Esophagus muscularis mucosa (tissue), 4 donors: ENCODE measurements around the gene NUP85. TPM values are rescaled to one million over a fixed set of nuclear protein-coding genes. Genes with fewer than 3 reads are reported as not detected.

ENCODE experiments used
- DNase-seq: peaks from one replicate; pipeline ENCODE4 v3.0.0-alpha.2; 2017; ENCODE audit errors: extremely low spot score
- H3K27ac ChIP-seq, 4 donors: fragments of 200-600 bp; sonication (generic); replicated peaks in 1 of 4; 1 replicate in 3 of 4; 2 replicates in 1 of 4; pipeline ENCODE4 v1.5.1; 2016 to 2019; ENCODE audit warnings: mild to moderate bottlenecking in 1 of 4
- H3K27me3 ChIP-seq, 4 donors: fragments of 200-600 bp; sonication (generic); one replicate each; pipeline versions ENCODE4 v1.5.1 to v1.6.0; 2016 to 2019
- H3K36me3 ChIP-seq, 4 donors: fragments of 200-600 bp; sonication (generic); one replicate each; pipeline ENCODE4 v1.5.1; 2016 to 2019
- H3K4me1 ChIP-seq, 4 donors: fragments of 200-600 bp; sonication (generic); one replicate each; pipeline ENCODE4 v1.5.1; 2016 to 2019
- H3K4me3 ChIP-seq, 4 donors: fragments of 200-600 bp; sonication (generic); 1 replicate in 2 of 4; 2 replicates in 2 of 4; pipeline ENCODE4 v1.5.1; 2016 to 2019; ENCODE audit warnings: mild to moderate bottlenecking in 4 of 4, moderate library complexity in 1 of 4
- H3K9me3 ChIP-seq, 4 donors: fragments of 200-600 bp; sonication (generic); 1 replicate in 3 of 4; 2 replicates in 1 of 4; pipeline ENCODE4 v1.5.1; 2016 to 2019
- CTCF ChIP-seq, 3 experiments: fragments of 200-600 bp in 2 of 3; fragments of 450-650 bp in 1 of 3; sonication (generic) in 2 of 3; IDR thresholded peaks; one replicate each; pipeline ENCODE4 v1.5.1; 2017 to 2019; ENCODE audit warnings: antibody characterized with exemption in 3 of 3, mild to moderate bottlenecking in 2 of 3, moderate library complexity in 1 of 3
- EP300 ChIP-seq: sonication (generic); formaldehyde crosslinking; IDR thresholded peaks from one replicate; pipeline ENCODE4 v1.6.1; 2017; ENCODE audit warnings: antibody characterized with exemption
- POLR2A ChIP-seq: fragments of 450-650 bp; IDR thresholded peaks from one replicate; pipeline ENCODE4 v1.6.1; 2017; ENCODE audit warnings: antibody characterized with exemption, moderate library complexity, mild to moderate bottlenecking, low read depth
- POLR2AphosphoS5 ChIP-seq, 2 donors: sonication (generic); formaldehyde crosslinking; IDR thresholded peaks; one replicate each; pipeline ENCODE4 v1.6.1; 2017; ENCODE audit warnings: antibody characterized with exemption in 2 of 2
- WGBS: methylation state at CpG from one replicate; pipeline ENCODE4 v1.1.5; 2018; 5-methylcytosine and 5-hydroxymethylcytosine counted together
- intact Hi-C: fragments of 100-400 bp; cut with DNase I; formaldehyde crosslinking; loops from one replicate; pipeline ENCODE4 v1.15.1; 2023
- total RNA-seq, 4 donors: library from RNA; depleted of rRNA; stranded (reverse); fragments of >200 nt; gene quantifications; one replicate each; pipeline versions ENCODE4 v1.1.0 to v1.2.1, GENCODE V29; 2016

The NUP85 gene
- total RNA-seq, 4 donors from 2014 or later: 20.4 to 32.4 (median 23.3) TPM

- DNase-seq: no peak
- H3K4me1 ChIP-seq: peaks cover 19 to 36% (median 28%) of the 10 kb centered on the region in 4 donors
- 89% methylated on average over 9 of the region's 12 CpGs for WGBS
- no peak overlapping the region for H3K4me3 ChIP-seq
- H3K27ac ChIP-seq: no peak overlapping the region
- H3K9me3 ChIP-seq: no peaks in the 10 kb centered on the region
- intact Hi-C loops: no loop called here
- peaks cover 26 to 45% (median 35%) of the 10 kb centered on the region in 4 donors for H3K36me3 ChIP-seq
- TF ChIP-seq POLR2AphosphoS5 (IDR thresholded peaks at IDR 0.05) (no peak), CTCF (IDR thresholded peaks at IDR 0.05) (no peak)
- no peaks in the 10 kb centered on the region for H3K27me3 ChIP-seq
Observed at GRCh38 chr17:75207760-75208159, 2.3 kb downstream of the NUP85 start.

GRCh38 chr17:75208161-75208560 lies 2.7 kb downstream of the NUP85 start:
- no peak for DNase-seq
- Histone ChIP-seq H3K36me3 (peaks cover 29 to 49% (median 39%) of the 10 kb centered on the region in 4 donors), H3K4me1 (peaks cover 19 to 36% (median 28%) of the 10 kb centered on the region in 4 donors), H3K27ac (no peak overlapping the region), H3K9me3 (no peaks in the 10 kb centered on the region), H3K27me3 (no peaks in the 10 kb centered on the region), H3K4me3 (no peak overlapping the region)
- WGBS: 89% methylated on average over 9 of the region's 9 CpGs
- intact Hi-C loops: no loop called here
- TF ChIP-seq POLR2A: no peak
- TF ChIP-seq POLR2AphosphoS5 (IDR thresholded peaks at IDR 0.05): no peak
- TF ChIP-seq CTCF (IDR thresholded peaks at IDR 0.05): no peak
- TF ChIP-seq EP300: no peak

GRCh38 chr17:75209061-75209460 lies 3.6 kb downstream of the NUP85 start:
- intact Hi-C loops: no loop called here

GRCh38 chr17:75218131-75218530 lies 12.7 kb downstream of the NUP85 start:
- no peaks in the 10 kb centered on the region for H3K27me3 ChIP-seq
- H3K4me1 ChIP-seq: no peaks in the 10 kb centered on the region
- no peaks in the 10 kb centered on the region for H3K9me3 ChIP-seq
- H3K27ac ChIP-seq: no peak overlapping the region
- WGBS: 84% methylated on average over 6 of the region's 6 CpGs
- DNase-seq: no peak
- intact Hi-C loops: no loop called here
- no peak overlapping the region for H3K4me3 ChIP-seq
- H3K36me3 ChIP-seq: peaks cover 66 to 99% (median 93%) of the 10 kb centered on the region in 4 donors
- no peak for TF ChIP-seq CTCF (IDR thresholded peaks at IDR 0.05)
- no peak for TF ChIP-seq EP300
- no peak for TF ChIP-seq POLR2AphosphoS5 (IDR thresholded peaks at IDR 0.05)
- no peak for TF ChIP-seq POLR2A

More at GRCh38 chr17:75209061-75209460, 3.6 kb downstream of the NUP85 start:
- no peaks in the 10 kb centered on the region for H3K9me3 ChIP-seq
- H3K36me3 ChIP-seq: peaks cover 38 to 58% (median 48%) of the 10 kb centered on the region in 4 donors
- H3K4me3 ChIP-seq: no peak overlapping the region
- peaks cover 19 to 36% (median 28%) of the 10 kb centered on the region in 4 donors for H3K4me1 ChIP-seq
- 83% methylated on average over 3 of the region's 3 CpGs for WGBS
- H3K27ac ChIP-seq: no peak overlapping the region
- no peak for DNase-seq
- no peaks in the 10 kb centered on the region for H3K27me3 ChIP-seq
- TF ChIP-seq POLR2A: no peak
- TF ChIP-seq POLR2AphosphoS5 (IDR thresholded peaks at IDR 0.05): no peak
- TF ChIP-seq CTCF (IDR thresholded peaks at IDR 0.05): no peak
- TF ChIP-seq EP300: no peak

GRCh38 chr17:75219815-75220214 lies 14.3 kb downstream of the NUP85 start:
- H3K9me3 ChIP-seq: no peaks in the 10 kb centered on the region
- H3K27ac ChIP-seq: no peak overlapping the region
- DNase-seq: no peak
- H3K36me3 ChIP-seq: peaks cover 57 to 99% (median 91%) of the 10 kb centered on the region in 4 donors
- intact Hi-C loops: no loop called here
- H3K27me3 ChIP-seq: no peaks in the 10 kb centered on the region
- 95% methylated on average over 3 of the region's 3 CpGs for WGBS
- no peak overlapping the region for H3K4me3 ChIP-seq
- no peaks in the 10 kb centered on the region for H3K4me1 ChIP-seq
- TF ChIP-seq EP300 (no peak), POLR2A (no peak), POLR2AphosphoS5 (IDR thresholded peaks at IDR 0.05) (no peak), CTCF (IDR thresholded peaks at IDR 0.05) (no peak)
